Adipose tissue (tissue), 3 donors: ENCODE measurements around the gene KPNA3. TPM values are rescaled to one million over a fixed set of nuclear protein-coding genes. Genes with fewer than 3 reads are reported as not detected.

Source experiments
- H3K27ac ChIP-seq: one replicate; pipeline ENCODE4 v1.5.1; 2013; ENCODE audit warnings: low read depth, low read length
- WGBS, 3 donors: extraction: QIAGEN DNeasy Blood & Tissue Kit; methylation state at CpG; one replicate each; pipeline ENCODE4 v1.1.7; 2013; 5-methylcytosine and 5-hydroxymethylcytosine counted together
- polyA plus RNA-seq, 3 donors: library from polyadenylated mRNA; stranded (reverse); fragments of 200-250 nt; gene quantifications; one replicate each; pipeline ENCODE4 v1.2.3, GENCODE V29; 2013
- donor health status: healthy with polysubstance abuse.
- donor health status: Bipolar disorder and iron deficiency.
- donor health status: healthy.

Gene KPNA3
- polyA plus RNA-seq, 3 donors: 5.9 to 16.8 (median 14.2) TPM

GRCh38 chr13:49693877-49694276 lies 98.6 kb downstream of the KPNA3 start:
- no peak overlapping the region for H3K27ac ChIP-seq
- WGBS, 3 donors: 78 to 92% (median 82%) methylated on average over 3 of the region's 3 CpGs

- no peak overlapping the region for H3K27ac ChIP-seq
- WGBS, 3 donors: 61 to 85% (median 68%) methylated on average over 4 of the region's 4 CpGs
These were observed 99.2 kb downstream of the KPNA3 start for GRCh38 chr13:49693191-49693733.

GRCh38 chr13:49690995-49691784 lies 101.3 kb downstream of the KPNA3 start, which contains the start of gene EBPL:
Gene EBPL (minus strand): TSS chr13:49691486. CDS start chr13:49691424, 62 bp downstream.
- 0 to 1% (median 0%) methylated on average over 64 to 67 of the region's 67 CpGs for WGBS, 3 donors
- no peak within 1 kb of the TSS for H3K27ac ChIP-seq

GRCh38 chr13:49690133-49690994 lies 102.1 kb downstream of the KPNA3 start:
- WGBS, 3 donors: 3 to 7% (median 4%) methylated on average over 17 of the region's 17 CpGs
- no peak overlapping the region for H3K27ac ChIP-seq

DNA sequence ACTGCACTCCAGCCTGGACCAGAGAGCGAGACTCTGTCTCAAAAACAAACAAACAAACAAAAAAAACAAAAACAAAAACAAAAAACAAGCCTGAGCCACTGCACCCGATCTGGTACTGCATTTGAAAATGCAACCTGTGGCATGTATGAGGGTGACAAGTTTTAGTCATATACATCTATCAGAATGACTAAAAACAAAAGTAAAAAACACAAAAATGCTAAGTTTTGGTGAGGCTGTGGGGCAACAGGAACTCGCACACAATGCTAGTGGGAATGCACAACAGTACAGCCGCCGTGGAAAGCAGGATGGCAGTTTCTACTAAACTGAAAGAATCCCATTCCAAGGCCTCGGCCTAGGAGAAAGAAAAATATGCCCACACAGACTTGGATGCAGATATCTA lies 109.0 kb downstream of the KPNA3 start:
- no peak overlapping the region for H3K27ac ChIP-seq
- 83 to 94% (median 91%) methylated on average over 6 of the region's 6 CpGs for WGBS, 3 donors

- WGBS, 3 donors: 83 to 86% (median 84%) methylated on average over 4 of the region's 4 CpGs
- no peak overlapping the region for H3K27ac ChIP-seq
These were observed 110.5 kb downstream of the KPNA3 start for GRCh38 chr13:49681842-49682435.

GRCh38 chr13:49679246-49679645 lies 113.2 kb downstream of the KPNA3 start:
- 64 to 70% (median 69%) methylated on average over 3 of the region's 3 CpGs for WGBS, 3 donors
- no peak overlapping the region for H3K27ac ChIP-seq

GRCh38 chr13:49678191-49678914 lies 114.1 kb downstream of the KPNA3 start:
- H3K27ac ChIP-seq: no peak overlapping the region
- WGBS, 3 donors: 96% methylated on average over 48 of the region's 48 CpGs

GRCh38 chr13:49676581-49677298 lies 115.7 kb downstream of the KPNA3 start:
- no peak overlapping the region for H3K27ac ChIP-seq
- 96 to 98% (median 97%) methylated on average over 6 of the region's 6 CpGs for WGBS, 3 donors

DNA sequence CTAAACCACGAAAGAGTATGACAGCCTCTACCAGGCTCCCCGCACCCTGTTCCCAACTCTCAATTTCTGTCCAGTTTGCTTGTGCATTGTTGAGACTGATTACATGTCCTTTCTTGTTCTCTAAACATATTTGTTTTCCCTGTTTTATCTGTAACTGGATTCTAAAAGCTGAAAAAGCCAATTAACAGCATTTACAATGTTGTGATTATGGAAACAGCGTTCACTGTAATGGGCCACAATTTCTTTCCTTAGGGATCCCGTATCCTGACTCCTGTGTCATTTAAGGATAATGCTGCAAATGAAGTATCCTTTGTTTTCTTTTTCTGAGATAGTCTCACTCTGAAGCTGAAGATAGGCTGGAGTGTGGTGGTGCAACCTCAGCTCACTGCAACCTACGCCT lies 121.7 kb downstream of the KPNA3 start:
- H3K27ac ChIP-seq: no peak overlapping the region

GRCh38 chr13:49669735-49670309 lies 122.7 kb downstream of the KPNA3 start:
- WGBS, 3 donors: 46 to 69% (median 59%) methylated on average over 5 of the region's 5 CpGs
- no peak overlapping the region for H3K27ac ChIP-seq

More for the DNA sequence above, 121.7 kb downstream of the KPNA3 start:
- WGBS, 3 donors: 68 to 82% (median 78%) methylated on average over 5 of the region's 5 CpGs

DNA sequence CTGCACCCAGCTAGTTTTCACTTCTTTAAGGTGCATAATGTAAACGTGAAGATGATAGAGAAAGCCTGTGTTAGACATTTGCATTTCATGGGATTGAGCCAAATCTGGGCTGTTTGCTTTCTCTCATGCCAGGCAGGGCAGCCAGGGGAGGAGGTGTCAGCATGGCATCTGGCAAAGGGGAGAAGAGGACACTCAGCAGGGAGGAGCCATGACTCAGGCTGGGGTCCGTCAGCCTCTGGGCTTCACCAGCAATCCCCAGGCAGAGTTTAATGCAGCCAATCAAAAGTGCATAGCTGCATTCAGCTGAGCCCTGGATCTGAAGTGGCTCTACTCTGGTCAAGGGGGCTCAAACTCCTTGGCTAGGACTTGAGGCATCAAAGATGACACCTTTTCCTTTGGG lies 124.7 kb downstream of the KPNA3 start:
- H3K27ac ChIP-seq: no peak overlapping the region
- WGBS, 3 donors: 62 to 83% (median 77%) methylated on average over 2 of the region's 2 CpGs

DNA sequence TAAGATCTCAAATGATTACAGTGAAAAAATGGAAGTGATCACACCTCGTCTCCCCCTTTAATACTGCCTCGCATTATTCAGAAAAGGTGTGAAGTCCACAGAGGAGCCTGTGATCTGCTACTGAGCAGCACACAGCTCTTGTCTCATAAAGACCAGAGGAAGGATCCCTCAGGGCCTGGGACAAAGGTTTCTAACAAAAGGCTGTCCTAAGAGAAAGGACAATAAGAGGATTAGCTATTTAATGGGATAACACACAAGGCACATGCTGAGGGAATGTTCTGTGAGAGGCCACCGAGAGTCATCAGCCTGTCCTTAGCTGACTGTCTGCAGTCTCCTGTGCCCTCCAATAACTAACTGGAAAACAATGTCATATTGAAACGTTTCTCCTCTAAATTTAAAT lies 127.9 kb downstream of the KPNA3 start:
- WGBS, 3 donors: 83 to 91% (median 87%) methylated on average over 4 of the region's 4 CpGs
- no peak overlapping the region for H3K27ac ChIP-seq

GRCh38 chr13:49657241-49657641 lies 135.2 kb downstream of the KPNA3 start:
- WGBS, 3 donors: 81 to 84% (median 82%) methylated on average over 9 of the region's 9 CpGs
- H3K27ac ChIP-seq: no peak overlapping the region

DNA sequence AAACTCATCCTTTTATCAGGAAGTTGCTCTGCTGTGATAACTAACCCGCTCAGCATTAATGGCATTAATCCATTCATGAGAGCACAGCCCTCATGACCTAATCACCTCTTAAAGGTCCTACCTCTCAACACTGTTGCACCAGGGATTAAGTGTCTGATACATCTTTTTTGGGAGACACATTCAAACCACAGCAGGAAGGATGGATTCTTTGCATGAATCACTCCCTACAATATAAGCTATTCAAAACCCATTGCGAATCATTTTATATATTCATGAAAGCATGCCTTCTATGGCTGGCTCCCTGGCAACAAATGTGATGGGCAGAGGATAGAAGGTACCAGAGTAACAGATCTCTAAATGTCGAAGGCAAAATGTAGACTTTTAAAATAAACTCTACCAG lies 136.6 kb downstream of the KPNA3 start:
- 88 to 93% (median 91%) methylated on average over 3 of the region's 3 CpGs for WGBS, 3 donors
- H3K27ac ChIP-seq: no peak overlapping the region

- WGBS, 3 donors: 67 to 96% (median 78%) methylated on average over 3 of the region's 3 CpGs
- no peak overlapping the region for H3K27ac ChIP-seq
These were observed 138.5 kb downstream of the KPNA3 start for GRCh38 chr13:49654011-49654410.

DNA sequence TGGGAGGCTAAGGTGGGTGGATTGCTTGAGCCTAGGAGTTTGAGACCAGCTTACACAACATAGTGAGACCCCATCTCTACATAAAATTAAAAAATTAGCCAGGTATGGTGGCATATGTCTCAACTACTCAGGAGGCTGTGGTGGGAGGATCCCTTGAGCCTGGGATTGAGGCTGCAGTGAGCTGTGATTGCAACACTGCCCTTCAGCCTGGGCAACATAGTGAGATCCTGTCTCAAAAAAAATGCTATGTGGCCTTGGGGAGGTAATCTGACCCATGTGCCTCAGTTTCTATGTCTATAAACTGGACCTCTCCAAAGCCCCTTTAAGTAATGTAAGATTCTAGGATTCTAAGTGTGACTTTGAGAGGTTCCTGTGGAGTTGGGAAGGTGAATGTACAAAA lies 139.0 kb downstream of the KPNA3 start:
- H3K27ac ChIP-seq: no peak overlapping the region
